CD4-positive, alpha-beta memory T cell (primary cell): ENCODE data around the gene ITPR2. TPM values are rescaled to one million over a fixed set of nuclear protein-coding genes. Genes with fewer than 3 reads are reported as not detected.

Source experiments
- CTCF ChIA-PET: fragments of 350-600 bp; sonication (Branson Sonifier 250); formaldehyde crosslinking; loops from one replicate; lab custom pipeline; 2021; ENCODE audit warnings: inconsistent platforms; ENCODE audit not compliant: partially characterized antibody; lab: Charles Lee
- POLR2A ChIA-PET: fragments of 350-600 bp; sonication (Branson Sonifier 250); formaldehyde crosslinking; loops from one replicate; lab custom pipeline; 2021; ENCODE audit not compliant: partially characterized antibody; lab: Charles Lee
- DNase-seq, 5 donors: peaks; one replicate each; pipeline versions ENCODE4 v3.0.0 to v3.0.0-alpha.2; 2020 to 2022; ENCODE audit warnings: mixed read lengths in 1 of 5
- H3K27ac ChIP-seq: one replicate; pipeline ENCODE4 v1.7.0; 2013; ENCODE audit warnings: low read depth, low read length
- H3K27me3 ChIP-seq: 2 replicates; pipeline ENCODE4 v1.7.0; 2013; ENCODE audit warnings: mild to moderate bottlenecking, low read length, moderate library complexity; ENCODE audit not compliant: insufficient read depth
- H3K36me3 ChIP-seq: 2 replicates; pipeline ENCODE4 v1.7.0; 2013; ENCODE audit warnings: mild to moderate bottlenecking, low read length, moderate library complexity; ENCODE audit not compliant: insufficient read depth
- H3K4me1 ChIP-seq: 2 replicates; pipeline ENCODE4 v1.7.0; 2013; ENCODE audit warnings: mild to moderate bottlenecking, low read length, moderate library complexity; ENCODE audit not compliant: insufficient read depth
- H3K4me3 ChIP-seq, 2 donors: one replicate each; pipeline ENCODE4 v1.7.0; 2013; ENCODE audit warnings: low read length in 2 of 2, mild to moderate bottlenecking in 1 of 2
- H3K9me3 ChIP-seq, 2 donors: one replicate each; pipeline ENCODE4 v1.7.0; 2013; ENCODE audit warnings: low read length in 2 of 2, control low read depth in 1 of 2; ENCODE audit not compliant: control insufficient read depth in 1 of 2
- H3K27ac Mint-ChIP-seq, 7 donors: one replicate each; pipeline ENCODE4 v1.8.0; 2020 to 2021; ENCODE audit warnings: mixed read lengths in 7 of 7, mild to moderate bottlenecking in 6 of 7, inconsistent platforms in 3 of 7, moderate library complexity in 3 of 7
- H3K27me3 Mint-ChIP-seq, 2 donors: one replicate each; pipeline ENCODE4 v1.8.0; 2020 to 2021; ENCODE audit warnings: mixed read lengths in 2 of 2
- H3K36me3 Mint-ChIP-seq, 2 donors: one replicate each; pipeline ENCODE4 v1.8.0; 2020 to 2021; ENCODE audit warnings: mixed read lengths in 2 of 2, inconsistent platforms in 1 of 2, mild to moderate bottlenecking in 1 of 2
- H3K4me1 Mint-ChIP-seq, 4 donors: one replicate each; pipeline ENCODE4 v1.8.0; 2020 to 2021; ENCODE audit warnings: mixed read lengths in 4 of 4, mild to moderate bottlenecking in 1 of 4
- H3K4me3 Mint-ChIP-seq, 8 donors: one replicate each; pipeline ENCODE4 v1.8.0; 2020 to 2021; ENCODE audit warnings: mixed read lengths in 8 of 8, mild to moderate bottlenecking in 7 of 8, moderate library complexity in 6 of 8, inconsistent platforms in 3 of 8
- H3K9me3 Mint-ChIP-seq, 8 donors: one replicate each; pipeline ENCODE4 v1.8.0; 2020 to 2021; ENCODE audit warnings: mixed read lengths in 8 of 8, mild to moderate bottlenecking in 5 of 8, inconsistent platforms in 3 of 8, moderate library complexity in 1 of 8
- intact Hi-C: fragments of 100-400 bp; cut with micrococcal nuclease; formaldehyde crosslinking; loops from one replicate; pipeline ENCODE4 v1.15.1; 2023
- polyA plus RNA-seq, 2 donors: library from polyadenylated mRNA; unstranded; fragments of 300-500 nt; fragmentation: Illumina TruSeq; gene quantifications; one replicate each; pipeline ENCODE4 v1.2.3, GENCODE V29; 2021
- total RNA-seq, 2 experiments: library from RNA; stranded (reverse); gene quantifications; one replicate each; pipeline ENCODE4 v1.2.3, GENCODE V29; 2021

ITPR2 gene
- total and polyA plus RNA-seq, 4 experiments from 2014 or later: 4.7 to 55.6 (median 34.1) TPM

DNA sequence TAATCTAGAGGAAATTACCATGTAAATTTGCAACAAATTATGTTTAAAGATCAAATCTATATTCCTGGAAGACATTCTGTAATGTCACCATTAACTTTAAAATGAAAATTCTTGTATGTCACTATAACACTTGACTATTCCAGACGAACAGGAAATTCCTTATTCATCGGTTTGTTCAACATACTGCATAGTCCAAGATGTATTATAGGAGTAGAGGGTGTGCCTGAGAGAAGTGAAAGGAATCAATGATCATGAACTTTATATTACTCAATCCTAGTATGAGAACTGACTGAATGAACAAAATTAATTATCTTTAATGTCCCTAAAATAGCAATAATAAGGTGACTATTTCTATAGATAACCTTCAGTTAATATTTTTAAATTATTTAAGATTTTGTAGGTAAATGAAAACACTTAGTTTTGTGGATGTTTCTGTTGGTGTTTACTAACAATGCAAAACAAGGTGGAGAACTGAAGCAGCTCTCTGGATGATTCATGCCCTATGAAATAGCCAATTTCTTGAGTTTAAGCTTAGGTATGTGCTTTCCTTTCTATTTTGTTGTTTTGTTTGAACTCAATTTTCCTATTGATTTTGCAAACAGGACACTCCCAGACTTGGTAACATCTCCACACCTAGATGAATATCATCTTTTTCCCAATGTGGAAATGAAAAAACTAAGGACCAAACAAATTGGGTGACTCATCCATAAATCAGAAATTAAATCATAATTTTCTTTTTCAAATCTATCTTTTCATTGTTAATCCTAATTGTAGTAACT is 18.2 kb upstream of the ITPR2 start:
- H3K36me3 Mint-ChIP-seq: no peaks in the 10 kb centered on the region
- H3K9me3 Mint-ChIP-seq: no peaks in the 10 kb centered on the region
- peaks cover 4 to 16% of the 10 kb centered on the region in 2 donors for H3K27me3 Mint-ChIP-seq
- DNase-seq: no peak
- Histone ChIP-seq H3K4me1 (peaks cover 4% of the 10 kb centered on the region), H3K9me3 (no peaks in the 10 kb centered on the region), H3K36me3 (no peaks in the 10 kb centered on the region), H3K27ac (no peak overlapping the region), H3K27me3 (no peaks in the 10 kb centered on the region), H3K4me3 (no peak overlapping the region)
- intact Hi-C loops: loop anchor here (5.0 kb wide), 1 partner anchor 271 kb away; no protein-coding TSS in a partner anchor
- no peak overlapping the region for H3K4me3 Mint-ChIP-seq
- ChIA-PET CTCF (interaction anchor here (1.0 to 2.6 kb wide), 7 partner anchors 9 to 455 kb away, joined by 3 to 13 read pairs (median 5); partner anchors contain the start of genes ITPR2 and TM7SF3), POLR2A (interaction anchor here (1.1 kb wide), 1 partner anchor 19 kb away, joined by 3 read pairs; the partner anchor contains the start of gene ITPR2)
- no peaks in the 10 kb centered on the region for H3K4me1 Mint-ChIP-seq
- no peak overlapping the region for H3K27ac Mint-ChIP-seq

- Mint-ChIP-seq H3K4me1 (no peaks in the 10 kb centered on the region), H3K9me3 (no peaks in the 10 kb centered on the region), H3K27me3 (peaks cover 7 to 14% of the 10 kb centered on the region in 2 donors), H3K27ac (no peak overlapping the region), H3K36me3 (no peaks in the 10 kb centered on the region), H3K4me3 (no peak overlapping the region)
- H3K4me3 ChIP-seq: no peak overlapping the region
- no peaks in the 10 kb centered on the region for H3K9me3 ChIP-seq
- CTCF ChIA-PET: interaction anchor here (0.9 to 1.1 kb wide), 3 partner anchors 15 to 457 kb away, joined by 3 to 5 read pairs (median 5); partner anchors contain the start of gene ITPR2
- intact Hi-C loops: no loop called here
- H3K27ac ChIP-seq: no peak overlapping the region
- POLR2A ChIA-PET: no interaction called here
- DNase-seq: no peak
- H3K36me3 ChIP-seq: no peaks in the 10 kb centered on the region
- H3K27me3 ChIP-seq: no peaks in the 10 kb centered on the region
- no peaks in the 10 kb centered on the region for H3K4me1 ChIP-seq
Measured at GRCh38 chr12:26848156-26848825, 15.3 kb upstream of the ITPR2 start.

DNA sequence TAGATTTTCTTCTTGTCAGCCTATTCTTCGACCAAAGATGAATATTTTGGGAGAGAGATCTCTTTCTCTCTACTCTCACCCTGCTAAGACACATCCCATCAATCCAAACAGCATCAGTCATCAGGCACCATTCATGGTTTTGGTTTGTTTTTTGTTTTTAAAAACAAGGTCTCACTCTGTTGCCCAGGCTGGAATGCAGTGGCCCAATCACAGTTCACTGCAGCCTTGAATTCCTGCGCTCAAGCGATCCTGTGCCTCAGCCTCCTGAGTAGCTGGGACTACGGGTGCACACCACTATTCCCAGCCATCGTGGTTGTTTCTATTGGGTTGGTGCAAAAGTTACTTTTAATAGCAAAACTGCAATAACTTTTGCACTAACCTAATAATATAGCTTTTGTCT is 14.4 kb upstream of the ITPR2 start:
- CTCF ChIA-PET: interaction anchor here (0.8 to 0.9 kb wide), 2 partner anchors 38 to 168 kb away, joined by 3 to 5 read pairs; no protein-coding TSS in a partner anchor
- Mint-ChIP-seq H3K4me3 (no peak overlapping the region), H3K27ac (no peak overlapping the region), H3K9me3 (no peaks in the 10 kb centered on the region), H3K4me1 (no peaks in the 10 kb centered on the region), H3K36me3 (no peaks in the 10 kb centered on the region), H3K27me3 (peaks cover 7 to 14% of the 10 kb centered on the region in 2 donors)
- POLR2A ChIA-PET: interaction anchor here (0.6 kb wide), 1 partner anchor 45 kb away, joined by 3 read pairs; no protein-coding TSS in a partner anchor
- intact Hi-C loops: no loop called here
- Histone ChIP-seq H3K36me3 (no peaks in the 10 kb centered on the region), H3K4me1 (no peaks in the 10 kb centered on the region), H3K4me3 (no peak overlapping the region), H3K27me3 (no peaks in the 10 kb centered on the region), H3K27ac (no peak overlapping the region), H3K9me3 (no peaks in the 10 kb centered on the region)
- DNase-seq: no peak

- no peak for DNase-seq
- CTCF ChIA-PET: interaction anchor here (0.7 to 2.4 kb wide), 5 partner anchors 14 to 169 kb away, joined by 3 to 25 read pairs (median 3); partner anchors contain the start of gene ITPR2
Measured at GRCh38 chr12:26846416-26846815, 13.4 kb upstream of the ITPR2 start.

DNA sequence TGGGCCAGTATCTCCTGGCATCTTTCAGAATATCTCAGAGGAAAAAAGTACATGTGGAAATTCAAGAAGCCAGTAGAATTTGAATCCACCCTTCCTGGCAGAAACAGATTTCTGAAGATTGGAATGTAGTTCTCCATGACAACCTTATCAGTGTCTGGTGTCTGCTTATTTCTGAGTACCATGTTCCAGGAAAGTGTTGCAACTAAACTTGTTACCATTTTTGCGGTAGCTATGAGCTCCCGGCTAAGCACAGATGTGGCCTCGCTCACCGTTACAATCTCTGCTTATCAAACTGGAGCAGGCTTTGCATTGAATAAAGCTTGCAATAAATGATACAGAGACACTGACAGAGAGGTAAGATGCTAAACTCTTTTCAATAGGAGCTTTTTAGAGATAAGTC is 13.0 kb upstream of the ITPR2 start:
- no peak overlapping the region for H3K27ac ChIP-seq

More at GRCh38 chr12:26846416-26846815, 13.4 kb upstream of the ITPR2 start:
- no peaks in the 10 kb centered on the region for H3K36me3 ChIP-seq
- Mint-ChIP-seq H3K27me3 (peaks cover 7 to 14% of the 10 kb centered on the region in 2 donors), H3K4me1 (no peaks in the 10 kb centered on the region), H3K36me3 (no peaks in the 10 kb centered on the region), H3K4me3 (no peak overlapping the region), H3K9me3 (no peaks in the 10 kb centered on the region), H3K27ac (no peak overlapping the region)
- no peaks in the 10 kb centered on the region for H3K9me3 ChIP-seq
- POLR2A ChIA-PET: no interaction called here
- H3K4me1 ChIP-seq: no peaks in the 10 kb centered on the region
- H3K27ac ChIP-seq: no peak overlapping the region
- intact Hi-C loops: loop anchor here (1.0 kb wide), 1 partner anchor 13 kb away; the partner anchor contains the start of gene ITPR2
- no peaks in the 10 kb centered on the region for H3K27me3 ChIP-seq
- no peak overlapping the region for H3K4me3 ChIP-seq

DNA sequence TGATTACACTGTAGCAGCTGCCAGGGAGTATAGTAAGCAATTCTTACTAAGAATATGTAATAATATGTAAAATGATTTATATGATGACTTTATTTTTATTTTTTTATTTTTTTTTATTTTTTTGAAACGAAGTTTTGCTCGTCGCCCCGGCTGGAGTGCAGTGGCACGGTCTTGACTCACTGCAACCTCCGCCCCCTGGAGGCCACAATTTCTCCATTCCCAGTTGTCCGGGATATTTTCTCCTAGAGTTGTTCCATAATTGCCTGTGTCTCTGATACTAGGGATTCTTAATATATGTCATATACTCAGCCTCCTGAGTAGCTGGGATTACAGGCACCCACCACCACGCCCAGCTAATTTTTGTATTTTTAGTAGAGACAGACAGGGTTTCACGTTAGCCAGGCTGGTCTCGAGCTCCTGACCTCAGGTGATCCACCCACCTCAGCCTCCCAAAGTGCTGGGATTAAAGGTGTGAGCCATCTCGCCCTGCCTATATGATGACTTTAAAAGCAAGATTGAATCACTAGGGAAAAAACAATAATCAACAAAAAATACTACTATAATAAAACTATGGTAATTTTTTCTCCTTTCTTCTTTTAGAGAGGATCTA is 12.2 kb upstream of the ITPR2 start:
- peaks cover 7 to 14% of the 10 kb centered on the region in 2 donors for H3K27me3 Mint-ChIP-seq

More for the DNA sequence above, 13.0 kb upstream of the ITPR2 start:
- Histone ChIP-seq H3K4me3 (no peak overlapping the region), H3K4me1 (no peaks in the 10 kb centered on the region), H3K27me3 (no peaks in the 10 kb centered on the region), H3K36me3 (no peaks in the 10 kb centered on the region), H3K9me3 (no peaks in the 10 kb centered on the region)
- H3K36me3 Mint-ChIP-seq: no peaks in the 10 kb centered on the region
- no peak overlapping the region for H3K27ac Mint-ChIP-seq
- peaks cover 0 to 2% (median 0%) of the 10 kb centered on the region in 4 donors for H3K4me1 Mint-ChIP-seq
- intact Hi-C loops: loop anchor here (1.0 kb wide), 1 partner anchor 13 kb away; the partner anchor contains the start of gene ITPR2
- POLR2A ChIA-PET: no interaction called here
- no peak overlapping the region for H3K4me3 Mint-ChIP-seq
- no peaks in the 10 kb centered on the region for H3K9me3 Mint-ChIP-seq
- peaks cover 7 to 14% of the 10 kb centered on the region in 2 donors for H3K27me3 Mint-ChIP-seq
- no peak for DNase-seq
- CTCF ChIA-PET: interaction anchor here (0.7 to 2.4 kb wide), 7 partner anchors 10 to 170 kb away, joined by 3 to 25 read pairs (median 3); partner anchors contain the start of gene ITPR2

More for the DNA sequence above, 12.2 kb upstream of the ITPR2 start:
- DNase-seq: peak in 1 of 5 donors; percentile 16
- H3K36me3 ChIP-seq: no peaks in the 10 kb centered on the region
- no peaks in the 10 kb centered on the region for H3K9me3 ChIP-seq
- H3K4me1 ChIP-seq: no peaks in the 10 kb centered on the region
- ChIA-PET CTCF (interaction anchor here (0.7 to 2.4 kb wide), 7 partner anchors 9 to 183 kb away, joined by 3 to 25 read pairs (median 3); partner anchors contain the start of gene ITPR2), POLR2A (no interaction called here)
- no peak overlapping the region for H3K4me3 ChIP-seq
- H3K4me1 Mint-ChIP-seq: peaks cover 0 to 2% (median 0%) of the 10 kb centered on the region in 4 donors
- no peak overlapping the region for H3K27ac ChIP-seq
- H3K27ac Mint-ChIP-seq: no peak overlapping the region
- no peaks in the 10 kb centered on the region for H3K36me3 Mint-ChIP-seq
- intact Hi-C loops: no loop called here
- no peaks in the 10 kb centered on the region for H3K27me3 ChIP-seq
- H3K4me3 Mint-ChIP-seq: no peak overlapping the region
- H3K9me3 Mint-ChIP-seq: no peaks in the 10 kb centered on the region
